GM19043 (cell line): ENCODE measurements around the gene PGGHG.

Experiments
- ATAC-seq: cut with Tn5 transposase; IDR thresholded peaks from one replicate; pipeline ENCODE4 v1.9.1; 2021; ENCODE audit warnings: low read depth; ENCODE audit not compliant: unreplicated experiment

Gene PGGHG

GRCh38 chr11:344836-345578 is 56.1 kb downstream of the PGGHG start:
- ATAC-seq, result no peak
